ENCODE results near the gene PLK5.

Gene PLK5

GRCh38 chr19:1556390-1557070 is 32.7 kb downstream of the PLK5 start:
- no peak for DNase-seq

- DNase-seq = no peak
Measured at GRCh38 chr19:1558552-1558951, 34.7 kb downstream of the PLK5 start.

GRCh38 chr19:1560286-1560882 is 36.5 kb downstream of the PLK5 start:
- DNase-seq = no peak

GRCh38 chr19:1561236-1561842 is 37.5 kb downstream of the PLK5 start:
- DNase-seq = no peak

- DNase-seq = no peak
Measured at GRCh38 chr19:1563251-1563650, 39.4 kb downstream of the PLK5 start.

GRCh38 chr19:1566392-1567115 is 42.7 kb downstream of the PLK5 start:
- DNase-seq = peak; percentile 89

GRCh38 chr19:1567116-1567847 is 43.4 kb downstream of the PLK5 start:
- DNase-seq = no peak

GRCh38 chr19:1567848-1568227 is 44.0 kb downstream of the PLK5 start:
- no peak for DNase-seq

- DNase-seq = no peak
Measured at GRCh38 chr19:1568320-1569019, 44.6 kb downstream of the PLK5 start, which contains the start of gene MEX3D. Gene MEX3D (minus strand): TSS chr19:1568325. CDS start chr19:1568058, 267 bp downstream.

- no peak for DNase-seq
Measured at GRCh38 chr19:1569997-1570396, 46.1 kb downstream of the PLK5 start.

GRCh38 chr19:1570836-1571235 is 47.0 kb downstream of the PLK5 start:
- DNase-seq = no peak

GRCh38 chr19:1571358-1571757 is 47.5 kb downstream of the PLK5 start:
- no peak for DNase-seq

- DNase-seq = no peak
Measured at GRCh38 chr19:1572795-1573194, 48.9 kb downstream of the PLK5 start.

GRCh38 chr19:1574354-1575136 is 50.7 kb downstream of the PLK5 start:
- DNase-seq = no peak

- DNase-seq = no peak
Measured at GRCh38 chr19:1575323-1576241, 51.7 kb downstream of the PLK5 start.

GRCh38 chr19:1576242-1577089 is 52.6 kb downstream of the PLK5 start:
- no peak for DNase-seq

- no peak for DNase-seq
Measured at GRCh38 chr19:1577090-1577928, 53.4 kb downstream of the PLK5 start.

- DNase-seq = no peak
Measured at GRCh38 chr19:1577929-1578618, 54.2 kb downstream of the PLK5 start.
